Fibroblast of villous mesenchyme (primary cell): ENCODE measurements around the gene GLIS1. TPM values are rescaled to one million over a fixed set of nuclear protein-coding genes. Genes with fewer than 3 reads are reported as not detected.

ENCODE experiments used
- DNase-seq: peaks from one replicate; pipeline ENCODE4 v3.0.0-alpha.2; 2010; ENCODE audit warnings: low read depth
- H3K4me3 ChIP-seq: 2 replicates; pipeline ENCODE4 v1.5.1; 2011; ENCODE audit warnings: low read depth, mild to moderate bottlenecking, low read length
- CTCF ChIP-seq: IDR thresholded peaks from 2 replicates; pipeline ENCODE4 v1.5.1; 2012; ENCODE audit warnings: low read depth, mild to moderate bottlenecking, low read length; ENCODE audit not compliant: insufficient read depth
- total RNA-seq: library from RNA; depleted of rRNA; stranded (reverse); fragments of >200 nt; gene quantifications from 2 replicates; pipeline ENCODE4 v1.2.3, GENCODE V29; 2012

The GLIS1 gene
- total RNA-seq, 1 donor, result 0.43 TPM

- TF ChIP-seq CTCF, result no peak
Measured at GRCh38 chr1:53562291-53562980, 176.5 kb downstream of the GLIS1 start.

GRCh38 chr1:53561503-53562105, 177.4 kb downstream of the GLIS1 start:
- TF ChIP-seq CTCF, result no peak
- H3K4me3 ChIP-seq, result no peak overlapping the region
- no peak for DNase-seq

More at GRCh38 chr1:53562291-53562980, 176.5 kb downstream of the GLIS1 start:
- DNase-seq, result no peak
- H3K4me3 ChIP-seq, result no peak overlapping the region

- no peak overlapping the region for H3K4me3 ChIP-seq
- DNase-seq, result peak; percentile 79
- no peak for TF ChIP-seq CTCF
Measured at GRCh38 chr1:53560581-53561502, 178.1 kb downstream of the GLIS1 start.

GRCh38 chr1:53559854-53560580, 178.9 kb downstream of the GLIS1 start:
- no peak overlapping the region for H3K4me3 ChIP-seq
- no peak for DNase-seq
- TF ChIP-seq CTCF, result no peak

- DNase-seq, result no peak
- no peak overlapping the region for H3K4me3 ChIP-seq
- TF ChIP-seq CTCF, result no peak
Measured at GRCh38 chr1:53559391-53559815, 179.6 kb downstream of the GLIS1 start.

- TF ChIP-seq CTCF, result no peak
- no peak for DNase-seq
- H3K4me3 ChIP-seq, result no peak overlapping the region
Measured at GRCh38 chr1:53558739-53559315, 180.1 kb downstream of the GLIS1 start.
